Spleen (tissue), 11 donors: Measurements from ENCODE around the gene RHOU. TPM values are rescaled to one million over a fixed set of nuclear protein-coding genes. Genes with fewer than 3 reads are reported as not detected.

Source experiments
- DNase-seq: peaks from one replicate; pipeline ENCODE4 v3.0.0-alpha.2; 2020
- H3K27ac ChIP-seq, 8 donors: fragments of 200-600 bp; sonication (generic) in 7 of 8; 1 replicate in 4 of 8; 2 replicates in 4 of 8; pipeline versions ENCODE4 v1.5.0 to v1.8.0; 2016 to 2021; ENCODE audit warnings: inconsistent platforms in 4 of 8, mild to moderate bottlenecking in 4 of 8, moderate library complexity in 1 of 8
- H3K27me3 ChIP-seq, 7 donors: fragments of 200-600 bp; sonication (generic) in 6 of 7; replicated peaks in 1 of 7; 1 replicate in 4 of 7; 2 replicates in 3 of 7; pipeline versions ENCODE4 v1.5.0 to v1.8.0; 2016 to 2021; ENCODE audit warnings: inconsistent platforms in 3 of 7, mild to moderate bottlenecking in 1 of 7
- H3K36me3 ChIP-seq, 6 donors: fragments of 200-600 bp; sonication (generic) in 5 of 6; 1 replicate in 4 of 6; 2 replicates in 2 of 6; pipeline versions ENCODE4 v1.5.0 to v1.8.0; 2016 to 2021; ENCODE audit warnings: inconsistent platforms in 2 of 6
- H3K4me1 ChIP-seq, 6 donors: fragments of 200-600 bp; sonication (generic) in 5 of 6; 1 replicate in 3 of 6; 2 replicates in 3 of 6; pipeline versions ENCODE4 v1.5.0 to v1.8.0; 2016 to 2021; ENCODE audit warnings: inconsistent platforms in 3 of 6
- H3K4me3 ChIP-seq, 8 donors: fragments of 200-600 bp; sonication (generic) in 7 of 8; 1 replicate in 4 of 8; 2 replicates in 4 of 8; pipeline versions ENCODE4 v1.5.0 to v1.8.0; 2016 to 2021; ENCODE audit warnings: inconsistent platforms in 4 of 8, mild to moderate bottlenecking in 4 of 8, moderate library complexity in 2 of 8
- H3K9me3 ChIP-seq, 8 donors: fragments of 200-600 bp; sonication (generic) in 7 of 8; 1 replicate in 4 of 8; 2 replicates in 4 of 8; pipeline versions ENCODE4 v1.5.0 to v1.8.0; 2016 to 2021; ENCODE audit warnings: inconsistent platforms in 4 of 8
- CTCF ChIP-seq, 11 experiments: fragments of 200-600 bp in 7 of 11; fragments of 450-650 bp in 4 of 11; sonication (generic) in 4 of 11; IDR thresholded peaks in 8 of 11; conservative IDR thresholded peaks in 3 of 11; 1 replicate in 7 of 11; 2 replicates in 4 of 11; pipeline versions ENCODE4 v1.4.0 to v1.8.0; 2016 to 2021; ENCODE audit warnings: antibody characterized with exemption in 11 of 11, inconsistent platforms in 4 of 11, mild to moderate bottlenecking in 1 of 11
- POLR2A ChIP-seq, 3 donors: fragments of 450-650 bp; IDR thresholded peaks; one replicate each; pipeline ENCODE4 v1.5.1; 2017; ENCODE audit warnings: antibody characterized with exemption in 3 of 3, mild to moderate bottlenecking in 1 of 3
- POLR2AphosphoS5 ChIP-seq, 3 donors: sonication (generic); formaldehyde crosslinking; IDR thresholded peaks; one replicate each; pipeline ENCODE4 v1.5.1; 2017; ENCODE audit warnings: antibody characterized with exemption in 3 of 3
- WGBS, 5 donors: extraction: QIAGEN DNeasy Blood & Tissue Kit in 3 of 5; methylation state at CpG; one replicate each; pipeline versions ENCODE4 v1.1.5 to v1.1.7; 2013 to 2018; 5-methylcytosine and 5-hydroxymethylcytosine counted together
- intact Hi-C: fragments of 100-400 bp; cut with DNase I; formaldehyde crosslinking; loops from one replicate; pipeline ENCODE4 v1.15.0; 2023; ENCODE audit warnings: low total_unique reads
- polyA plus RNA-seq, 3 donors: library from polyadenylated mRNA; stranded (reverse); fragments of 200-250 nt; gene quantifications; one replicate each; pipeline ENCODE4 v1.2.1, GENCODE V29; 2013
- total RNA-seq, 7 donors: library from RNA; depleted of rRNA in 3 of 7; stranded (reverse); fragments of >200 nt in 3 of 7; fragmentation: NEBNext Ultra II Directional in 4 of 7; extraction: Animal tissue kit (Norgen Biotek cat#: 25700) in 4 of 7; gene quantifications; one replicate each; pipeline versions ENCODE4 v1.1.0 to v1.2.1, GENCODE V29; 2016 to 2021
- donor health status: healthy with polysubstance abuse.
- donor health status: DM: no; HTN: no; CAD: no; lungs with moderate emphysema.
- donor health status: DM: no; HTN: no; CAD: no.
- donor health status: Bipolar disorder and iron deficiency.
- donor health status: healthy.
- donor health status: DM: no; HTN: no; CAD: no.
- donor health status: DM: yes; HTN: yes; CAD: no.

Gene RHOU
- total and polyA plus RNA-seq, 10 donors = 5.7 to 55.7 (median 25.1) TPM

- TF ChIP-seq CTCF (IDR thresholded peaks at IDR 0.05 in 8 of 11, conservative IDR thresholded peaks at IDR 0.05 in 3 of 11) = no peak
- TF ChIP-seq POLR2AphosphoS5 (IDR thresholded peaks at IDR 0.05) = no peak
- TF ChIP-seq POLR2A (IDR thresholded peaks at IDR 0.05) = no peak
- Histone ChIP-seq H3K27ac (peak overlapping the region in 1 of 8 donors; percentile 21), H3K9me3 (no peaks in the 10 kb centered on the region), H3K27me3 (peaks cover 0 to 9% (median 3%) of the 10 kb centered on the region in 7 donors), H3K36me3 (peaks cover 0 to 80% (median 24%) of the 10 kb centered on the region in 6 donors), H3K4me3 (no peak overlapping the region), H3K4me1 (peaks cover 6 to 68% (median 40%) of the 10 kb centered on the region in 6 donors)
- 61 to 86% (median 82%) methylated on average over 8 of the region's 8 CpGs for WGBS, 5 donors
- no peak for DNase-seq
- intact Hi-C loops = no loop called here
These were observed 5.5 kb downstream of the RHOU start for GRCh38 chr1:228740543-228741317.

- H3K9me3 ChIP-seq = no peaks in the 10 kb centered on the region
- WGBS, 5 donors = 77 to 82% (median 78%) methylated on average over 8 of the region's 8 CpGs
- DNase-seq = no peak
- no peaks in the 10 kb centered on the region for H3K27me3 ChIP-seq
- H3K4me1 ChIP-seq = peaks cover 6 to 52% (median 34%) of the 10 kb centered on the region in 6 donors
- intact Hi-C loops = no loop called here
- H3K4me3 ChIP-seq = no peak overlapping the region
- peaks cover 0 to 96% (median 26%) of the 10 kb centered on the region in 6 donors for H3K36me3 ChIP-seq
- TF ChIP-seq POLR2A (IDR thresholded peaks at IDR 0.05) (no peak), CTCF (IDR thresholded peaks at IDR 0.05 in 8 of 11, conservative IDR thresholded peaks at IDR 0.05 in 3 of 11) (no peak), POLR2AphosphoS5 (IDR thresholded peaks at IDR 0.05) (no peak)
- peak overlapping the region in 1 of 8 donors; percentile 3 for H3K27ac ChIP-seq
These were observed 7.1 kb downstream of the RHOU start for GRCh38 chr1:228742281-228742860.

- H3K4me1 ChIP-seq = peaks cover 6 to 42% (median 28%) of the 10 kb centered on the region in 6 donors
These were observed 8.1 kb downstream of the RHOU start for GRCh38 chr1:228743405-228743804.

More at GRCh38 chr1:228743405-228743804, 8.1 kb downstream of the RHOU start:
- no peak overlapping the region for H3K27ac ChIP-seq
- TF ChIP-seq POLR2A (IDR thresholded peaks at IDR 0.05) (no peak), POLR2AphosphoS5 (IDR thresholded peaks at IDR 0.05) (no peak), CTCF (IDR thresholded peaks at IDR 0.05 in 8 of 11, conservative IDR thresholded peaks at IDR 0.05 in 3 of 11) (no peak)
- intact Hi-C loops = no loop called here
- no peaks in the 10 kb centered on the region for H3K9me3 ChIP-seq
- H3K27me3 ChIP-seq = no peaks in the 10 kb centered on the region
- no peak for DNase-seq
- 92 to 96% (median 94%) methylated on average over 13 of the region's 13 CpGs for WGBS, 5 donors
- H3K36me3 ChIP-seq = peaks cover 0 to 88% (median 26%) of the 10 kb centered on the region in 6 donors
- H3K4me3 ChIP-seq = no peak overlapping the region
